Epithelial cell of esophagus (primary cell): ENCODE results near the gene FBLN5.

ENCODE experiments used
- DNase-seq: peaks from one replicate; pipeline ENCODE4 v3.0.0; 2010; ENCODE audit warnings: low read depth
- H3K4me3 ChIP-seq: 2 replicates; pipeline ENCODE4 v1.5.1; 2011; ENCODE audit warnings: mild to moderate bottlenecking, low read length, control low read depth
- TF ChIP-seq, protein P1 (sequence below): IDR thresholded peaks from 2 replicates; pipeline ENCODE4 v1.5.1; 2011; ENCODE audit warnings: low read depth, mild to moderate bottlenecking, low read length, control low read depth, inconsistent platforms; ENCODE audit not compliant: insufficient read depth; ENCODE audit errors: missing control alignments

The FBLN5 gene

DNA sequence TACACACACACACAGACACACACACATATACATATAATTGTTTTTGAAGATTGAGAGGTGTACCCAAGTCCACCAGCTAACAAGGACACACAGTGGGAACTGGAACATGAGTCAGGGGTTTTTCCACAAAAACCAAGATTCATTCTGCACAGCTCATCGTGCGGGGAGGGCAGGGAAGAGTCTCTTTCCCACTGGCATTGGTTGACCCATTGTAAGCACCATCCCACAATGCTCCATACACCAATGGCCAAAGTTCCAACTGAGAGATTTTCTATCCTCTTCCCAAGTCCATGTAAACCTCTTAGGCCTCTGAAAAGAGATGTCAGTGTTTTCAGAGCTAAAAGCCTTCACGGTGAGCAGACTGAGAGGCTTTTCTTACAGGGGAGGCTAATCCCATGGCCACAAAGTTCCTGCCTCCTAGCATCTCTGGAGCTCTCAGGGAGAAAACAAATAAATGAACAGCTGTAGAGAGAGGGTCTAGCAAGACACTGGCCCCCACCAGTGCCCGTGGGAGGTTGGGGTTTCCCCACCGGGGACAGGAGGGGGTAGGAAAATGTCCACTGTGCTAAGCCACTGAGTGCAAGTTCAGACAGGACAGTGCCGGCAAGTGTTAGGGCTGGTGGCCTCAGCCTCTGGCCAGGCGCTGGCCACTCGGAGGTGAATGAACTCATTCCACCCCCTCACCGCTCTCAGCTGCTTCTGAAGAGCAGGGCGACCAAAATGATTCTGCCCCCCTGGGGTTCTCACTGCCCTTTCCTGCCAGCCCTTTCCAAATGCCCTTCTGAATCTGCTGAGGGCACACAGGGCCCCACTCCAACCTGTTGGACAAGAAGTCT is 58.6 kb downstream of the FBLN5 start:
- no peak overlapping the region for H3K4me3 ChIP-seq
- no peak for DNase-seq
- TF ChIP-seq, protein P1, sequence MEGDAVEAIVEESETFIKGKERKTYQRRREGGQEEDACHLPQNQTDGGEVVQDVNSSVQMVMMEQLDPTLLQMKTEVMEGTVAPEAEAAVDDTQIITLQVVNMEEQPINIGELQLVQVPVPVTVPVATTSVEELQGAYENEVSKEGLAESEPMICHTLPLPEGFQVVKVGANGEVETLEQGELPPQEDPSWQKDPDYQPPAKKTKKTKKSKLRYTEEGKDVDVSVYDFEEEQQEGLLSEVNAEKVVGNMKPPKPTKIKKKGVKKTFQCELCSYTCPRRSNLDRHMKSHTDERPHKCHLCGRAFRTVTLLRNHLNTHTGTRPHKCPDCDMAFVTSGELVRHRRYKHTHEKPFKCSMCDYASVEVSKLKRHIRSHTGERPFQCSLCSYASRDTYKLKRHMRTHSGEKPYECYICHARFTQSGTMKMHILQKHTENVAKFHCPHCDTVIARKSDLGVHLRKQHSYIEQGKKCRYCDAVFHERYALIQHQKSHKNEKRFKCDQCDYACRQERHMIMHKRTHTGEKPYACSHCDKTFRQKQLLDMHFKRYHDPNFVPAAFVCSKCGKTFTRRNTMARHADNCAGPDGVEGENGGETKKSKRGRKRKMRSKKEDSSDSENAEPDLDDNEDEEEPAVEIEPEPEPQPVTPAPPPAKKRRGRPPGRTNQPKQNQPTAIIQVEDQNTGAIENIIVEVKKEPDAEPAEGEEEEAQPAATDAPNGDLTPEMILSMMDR = no peak

DNA sequence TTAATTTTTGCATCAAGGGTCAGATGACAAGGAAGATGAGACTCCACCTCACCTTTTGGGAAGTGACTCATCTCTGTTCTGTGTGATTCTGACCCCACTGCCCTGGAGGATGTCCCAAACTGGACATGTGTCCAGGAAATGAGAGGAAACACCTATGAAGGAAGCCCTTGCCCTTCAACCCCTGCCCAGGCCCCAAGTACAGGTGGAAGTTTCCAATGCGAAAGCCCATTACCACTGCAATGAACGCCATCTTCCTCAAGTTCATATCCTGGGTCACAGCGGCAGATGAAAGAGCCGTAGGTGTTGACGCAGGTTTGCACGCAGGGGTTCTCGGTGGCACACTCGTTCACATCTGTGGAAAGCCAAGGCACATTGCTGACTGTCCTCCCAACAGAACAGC is 60.5 kb downstream of the FBLN5 start:
- no peak overlapping the region for H3K4me3 ChIP-seq
- TF ChIP-seq, protein P1 = no peak
- DNase-seq = no peak

DNA sequence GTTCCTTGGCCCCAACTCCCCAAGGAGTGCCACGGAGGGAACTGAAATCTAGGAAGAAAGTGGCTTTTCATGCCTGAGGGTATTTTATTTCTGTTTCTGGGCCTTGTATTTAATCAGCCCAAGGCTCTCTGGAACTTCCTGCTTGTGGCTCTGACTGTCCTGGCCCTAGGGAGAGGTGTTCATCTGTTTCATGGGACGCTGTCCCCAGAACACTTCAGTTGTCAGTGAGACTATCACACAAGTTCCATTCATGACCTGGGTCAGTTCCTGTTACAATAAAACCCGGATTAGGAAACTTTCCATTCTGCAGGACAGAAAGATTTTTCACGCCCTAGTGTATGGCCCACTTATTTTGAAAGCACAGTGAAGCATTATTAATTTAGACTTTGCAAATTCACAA is 61.7 kb downstream of the FBLN5 start:
- TF ChIP-seq, protein P1 = no peak
- DNase-seq = no peak
- no peak overlapping the region for H3K4me3 ChIP-seq

DNA sequence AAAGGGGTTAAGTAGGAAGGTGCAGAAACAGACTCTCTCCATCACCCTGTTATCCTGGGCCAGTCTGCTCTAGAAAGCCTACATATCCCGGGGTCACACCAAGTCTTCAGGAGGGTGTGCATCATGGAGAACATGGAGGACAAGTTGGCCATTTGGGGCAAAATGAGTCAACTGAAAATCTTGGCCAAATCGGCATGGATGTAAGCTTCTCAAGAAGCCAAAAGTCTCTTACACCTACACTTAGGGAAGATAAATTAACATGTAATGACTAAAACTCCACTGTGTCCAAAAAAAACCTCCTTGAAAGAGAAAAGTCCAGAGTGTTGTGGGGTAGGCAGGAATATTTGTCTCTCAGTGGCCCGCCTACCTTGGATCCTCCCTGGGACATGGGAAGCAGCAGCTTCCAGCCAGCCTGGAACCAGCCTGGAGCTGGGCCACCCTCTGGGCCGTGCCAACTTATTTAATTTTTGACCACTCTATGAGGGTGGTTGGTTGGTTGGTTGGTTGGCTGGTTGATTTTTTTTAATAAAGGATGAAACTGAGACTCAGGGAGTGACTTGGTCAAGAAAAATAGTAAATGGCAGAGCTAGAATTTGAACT is 62.3 kb downstream of the FBLN5 start:
- H3K4me3 ChIP-seq = no peak overlapping the region
- TF ChIP-seq, protein P1 = no peak
- DNase-seq = no peak

DNA sequence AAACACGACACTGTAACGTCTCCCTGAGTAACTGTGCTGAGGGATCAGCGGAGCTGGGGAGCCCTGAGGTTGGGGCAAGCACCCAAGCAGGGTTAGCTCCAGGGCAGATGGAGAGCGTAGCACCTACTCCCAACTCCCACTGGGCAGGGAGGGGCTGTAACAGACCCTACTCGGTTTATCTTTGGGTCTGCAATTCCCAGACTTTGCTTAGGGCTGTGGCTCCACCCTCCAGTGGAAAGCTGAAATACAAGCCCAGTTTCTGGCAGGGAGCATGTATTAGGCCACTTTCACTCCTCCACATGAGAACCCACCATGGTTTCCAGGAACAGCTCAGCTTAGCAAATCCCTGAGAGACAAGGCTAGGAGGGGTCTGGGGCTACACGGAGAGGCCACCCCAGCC is 62.8 kb downstream of the FBLN5 start:
- TF ChIP-seq, protein P1 = no peak
- H3K4me3 ChIP-seq = no peak overlapping the region
- DNase-seq = no peak

DNA sequence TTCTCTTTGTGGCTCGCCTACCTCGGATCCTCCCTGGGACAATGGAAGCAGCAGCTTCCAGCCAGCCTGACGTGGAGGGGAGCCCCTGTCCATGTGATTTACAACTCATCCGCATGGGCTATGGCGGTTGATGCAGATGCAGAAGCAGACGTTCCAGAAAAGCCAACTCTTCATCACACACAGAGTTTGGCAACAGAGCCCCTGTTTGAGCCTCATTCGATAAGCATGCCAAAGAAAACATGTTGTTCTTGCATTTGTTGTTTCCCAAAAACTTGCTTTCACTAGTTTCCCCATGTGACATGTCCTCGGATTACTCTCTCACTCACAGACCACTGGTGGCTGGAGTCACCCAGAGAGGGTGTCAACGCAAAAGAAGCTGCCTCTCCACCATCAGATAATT is 63.7 kb downstream of the FBLN5 start:
- TF ChIP-seq, protein P1 = no peak
- DNase-seq = no peak
- no peak overlapping the region for H3K4me3 ChIP-seq
